Calu3 (cell line): ENCODE data around the gene CDCP2. TPM values are rescaled to one million over a fixed set of nuclear protein-coding genes. Genes with fewer than 3 reads are reported as not detected.
"Not testable (repeated sequence)": the region's sequence is repeated elsewhere in the genome, so short reads cannot be mapped to it uniquely, and the experiment has no call there.

Experiments
- BruUV-seq: library from RNA; stranded (reverse); fragments of 400-500 nt; replicated peaks from 2 replicates; lab custom pipeline; 2021; lab: Mats Ljungman, UMichigan
- CTCF ChIA-PET: fragments of 300-600 bp; sonication (Branson Sonifier 250); formaldehyde crosslinking; loops from one replicate; lab custom pipeline; 2022; ENCODE audit warnings: antibody characterized with exemption; lab: Charles Lee
- DNase-seq: peaks from one replicate; pipeline ENCODE4 v3.0.0; 2022
- H3K27ac Mint-ChIP-seq: one replicate; pipeline ENCODE4 v1.8.0; 2022; ENCODE audit warnings: mixed read lengths; ENCODE audit not compliant: unreplicated experiment
- H3K27me3 Mint-ChIP-seq: one replicate; pipeline ENCODE4 v1.8.0; 2022; ENCODE audit warnings: mixed read lengths; ENCODE audit not compliant: unreplicated experiment
- H3K36me3 Mint-ChIP-seq: one replicate; pipeline ENCODE4 v1.8.0; 2022; ENCODE audit warnings: mild to moderate bottlenecking, moderate library complexity, mixed read lengths; ENCODE audit not compliant: insufficient read depth, unreplicated experiment
- H3K4me1 Mint-ChIP-seq: one replicate; pipeline ENCODE4 v1.8.0; 2022; ENCODE audit warnings: mild to moderate bottlenecking, low read depth, mixed read lengths; ENCODE audit not compliant: unreplicated experiment
- H3K4me3 Mint-ChIP-seq: one replicate; pipeline ENCODE4 v1.8.0; 2022; ENCODE audit warnings: mild to moderate bottlenecking, low read depth, moderate library complexity, mixed read lengths; ENCODE audit not compliant: unreplicated experiment
- H3K9me3 Mint-ChIP-seq: one replicate; pipeline ENCODE4 v1.8.0; 2022; ENCODE audit warnings: low read depth, mixed read lengths; ENCODE audit not compliant: unreplicated experiment
- intact Hi-C: fragments of 100-400 bp; cut with micrococcal nuclease; formaldehyde crosslinking; loops from one replicate; pipeline ENCODE4 v1.10.0; 2022; ENCODE audit not compliant: unreplicated experiment
- total RNA-seq: library from RNA; stranded (reverse); gene quantifications from 2 replicates; pipeline ENCODE4 v1.2.3, GENCODE V29; 2022
- TF ChIP-seq, protein P1 (sequence below): fragments of 200-600 bp; IDR thresholded peaks from one replicate; pipeline ENCODE4 v1.8.0; 2022; ENCODE audit warnings: antibody characterized with exemption; ENCODE audit not compliant: unreplicated experiment

Gene CDCP2
- total RNA-seq, 1 experiment from 2014 or later, result not detected

DNA sequence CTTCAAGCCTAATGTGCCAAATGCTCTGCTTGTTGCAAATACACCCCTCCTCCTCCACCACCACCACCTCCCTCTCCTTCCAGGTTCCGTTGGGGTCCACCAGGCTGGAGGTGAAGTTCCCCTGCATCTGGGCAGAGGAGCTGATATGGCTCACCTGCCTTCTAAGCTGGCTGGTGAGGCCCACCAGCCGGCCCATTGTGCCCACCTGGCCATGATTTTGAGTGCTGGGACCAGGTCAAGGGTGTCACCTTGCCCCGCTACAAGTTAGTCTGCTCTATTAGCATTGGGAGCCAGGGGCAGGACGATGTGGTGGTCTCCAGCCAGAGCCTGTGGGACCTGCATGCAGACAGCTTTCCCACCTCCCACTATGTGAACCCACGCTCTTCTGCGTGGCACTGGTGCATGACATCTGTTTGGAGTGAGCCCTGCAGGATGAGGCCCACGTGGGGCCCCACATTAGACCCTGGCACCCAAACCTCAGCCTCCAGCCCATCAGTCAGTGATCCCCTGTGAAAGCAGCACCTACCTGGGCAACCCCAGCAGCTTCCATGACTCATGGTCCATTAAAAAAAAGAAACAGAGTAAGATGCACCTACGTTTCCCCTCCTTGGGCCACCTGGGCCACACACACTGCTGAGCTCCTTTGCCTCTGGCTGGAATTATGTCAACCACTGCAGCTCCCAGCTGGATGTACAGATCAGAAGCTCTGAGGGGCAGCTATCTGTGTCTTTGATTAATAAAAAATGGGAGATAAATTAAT, 15.6 kb upstream of the CDCP2 start:
- Mint-ChIP-seq H3K4me1 (no peaks in the 10 kb centered on the region), H3K4me3 (no peak overlapping the region), H3K27me3 (no peaks in the 10 kb centered on the region), H3K27ac (no peak overlapping the region), H3K9me3 (no peaks in the 10 kb centered on the region), H3K36me3 (no peaks in the 10 kb centered on the region)
- TF ChIP-seq, protein P1, sequence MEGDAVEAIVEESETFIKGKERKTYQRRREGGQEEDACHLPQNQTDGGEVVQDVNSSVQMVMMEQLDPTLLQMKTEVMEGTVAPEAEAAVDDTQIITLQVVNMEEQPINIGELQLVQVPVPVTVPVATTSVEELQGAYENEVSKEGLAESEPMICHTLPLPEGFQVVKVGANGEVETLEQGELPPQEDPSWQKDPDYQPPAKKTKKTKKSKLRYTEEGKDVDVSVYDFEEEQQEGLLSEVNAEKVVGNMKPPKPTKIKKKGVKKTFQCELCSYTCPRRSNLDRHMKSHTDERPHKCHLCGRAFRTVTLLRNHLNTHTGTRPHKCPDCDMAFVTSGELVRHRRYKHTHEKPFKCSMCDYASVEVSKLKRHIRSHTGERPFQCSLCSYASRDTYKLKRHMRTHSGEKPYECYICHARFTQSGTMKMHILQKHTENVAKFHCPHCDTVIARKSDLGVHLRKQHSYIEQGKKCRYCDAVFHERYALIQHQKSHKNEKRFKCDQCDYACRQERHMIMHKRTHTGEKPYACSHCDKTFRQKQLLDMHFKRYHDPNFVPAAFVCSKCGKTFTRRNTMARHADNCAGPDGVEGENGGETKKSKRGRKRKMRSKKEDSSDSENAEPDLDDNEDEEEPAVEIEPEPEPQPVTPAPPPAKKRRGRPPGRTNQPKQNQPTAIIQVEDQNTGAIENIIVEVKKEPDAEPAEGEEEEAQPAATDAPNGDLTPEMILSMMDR, result no peak
- CTCF ChIA-PET, result no interaction called here
- BruUV-seq, result no TSS peak
- intact Hi-C loops, result no loop called here
- DNase-seq, result no peak

DNA sequence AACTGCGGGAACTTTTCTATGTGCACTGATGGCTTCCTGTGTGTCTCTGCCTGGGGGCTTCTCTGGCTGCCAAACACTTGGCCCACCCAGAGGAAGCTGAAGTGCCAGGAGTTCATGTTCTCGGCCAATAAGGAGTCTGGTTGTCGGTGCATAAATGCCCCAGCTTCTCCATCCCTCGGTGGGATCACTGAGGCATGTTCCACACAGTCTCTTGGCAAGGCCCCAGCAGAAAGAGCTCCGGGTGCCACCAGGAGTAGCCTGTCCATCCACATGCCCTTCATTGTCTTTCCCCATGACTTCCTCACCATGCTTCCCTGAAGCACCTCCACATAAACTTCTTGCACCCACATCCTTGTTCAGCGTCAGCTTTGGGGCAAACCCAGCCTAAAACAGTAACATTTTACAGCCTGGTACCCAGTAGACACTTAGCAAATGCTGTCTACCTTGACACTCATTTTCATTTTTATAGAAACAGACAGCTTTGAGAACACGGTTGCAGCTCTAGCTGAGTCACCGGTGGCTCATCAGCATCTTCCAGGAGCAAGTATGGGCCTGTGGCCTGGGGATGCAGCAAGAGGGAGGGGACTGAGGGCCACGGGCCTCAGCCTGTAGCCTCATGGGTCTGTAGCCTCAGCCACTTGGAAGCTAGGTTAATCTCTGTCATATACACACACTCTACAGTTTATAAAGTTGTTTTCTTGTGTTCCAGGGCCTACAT, 14.8 kb upstream of the CDCP2 start:
- intact Hi-C loops, result no loop called here
- CTCF ChIA-PET, result no interaction called here

DNA sequence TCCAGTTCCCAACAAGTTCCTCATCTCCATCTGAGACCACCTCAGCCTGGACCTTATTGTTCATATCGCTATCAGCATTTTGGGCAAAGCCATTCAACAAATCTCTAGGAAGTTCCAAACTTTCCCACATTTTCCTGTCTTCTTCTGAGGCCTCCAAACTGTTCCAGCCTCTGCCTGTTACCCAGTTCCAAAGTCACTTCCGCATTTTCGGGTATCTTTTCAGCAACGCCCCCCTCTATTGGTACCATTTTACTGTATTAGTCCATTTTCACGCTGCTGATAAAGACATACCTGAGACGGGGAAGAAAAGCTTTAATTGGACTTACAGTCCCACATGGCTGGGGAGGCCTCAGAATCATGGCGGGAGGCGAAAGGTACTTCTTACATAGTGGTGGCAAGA, 13.6 kb upstream of the CDCP2 start:
- H3K4me1 Mint-ChIP-seq, BruUV-seq, H3K27me3 Mint-ChIP-seq, CTCF ChIA-PET, intact Hi-C loops, H3K36me3 Mint-ChIP-seq, DNase-seq, H3K4me3 Mint-ChIP-seq, H3K9me3 Mint-ChIP-seq, H3K27ac Mint-ChIP-seq: not testable (repeated sequence)

More for the DNA sequence above, 14.8 kb upstream of the CDCP2 start:
- Mint-ChIP-seq H3K27me3 (no peaks in the 10 kb centered on the region), H3K9me3 (no peaks in the 10 kb centered on the region), H3K36me3 (no peaks in the 10 kb centered on the region), H3K27ac (no peak overlapping the region), H3K4me1 (no peaks in the 10 kb centered on the region), H3K4me3 (no peak overlapping the region)
- TF ChIP-seq, protein P1, result no peak
- no peak for DNase-seq
- no TSS peak for BruUV-seq

DNA sequence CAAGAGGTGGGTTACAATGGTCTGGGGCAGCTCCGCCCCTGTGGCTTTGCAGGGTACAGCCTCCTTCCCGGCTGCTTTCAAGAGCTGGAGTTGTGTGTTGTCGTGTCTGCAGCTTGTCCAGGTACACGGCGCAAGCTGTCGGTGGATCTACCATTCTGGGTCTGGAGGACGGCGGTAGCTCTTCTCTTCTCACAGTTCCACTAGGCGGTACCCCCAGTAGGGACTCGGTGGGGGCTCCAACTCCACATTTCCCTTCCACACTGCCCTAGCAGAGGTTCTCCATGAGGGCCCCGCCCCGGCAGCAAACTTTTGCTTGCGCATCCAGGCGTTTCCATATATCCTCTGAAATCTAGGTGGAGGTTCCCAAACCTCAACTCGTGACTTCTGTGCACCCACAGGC, 12.3 kb upstream of the CDCP2 start:
- CTCF ChIA-PET, result interaction anchor here (0.6 kb wide), 1 partner anchor 284 kb away, joined by 3 read pairs; no protein-coding TSS in a partner anchor
- Mint-ChIP-seq H3K27me3 (peaks cover 21% of the 10 kb centered on the region), H3K27ac (no peak overlapping the region), H3K36me3 (no peaks in the 10 kb centered on the region), H3K4me1 (no peaks in the 10 kb centered on the region), H3K9me3 (no peaks in the 10 kb centered on the region), H3K4me3 (no peak overlapping the region)
- intact Hi-C loops, result no loop called here
- TF ChIP-seq, protein P1, result no peak
- no peak for DNase-seq
- BruUV-seq, result no TSS peak
